22Rv1 (cell line): ENCODE measurements around the gene SORBS1.

Experiments used
- ZFX ChIP-seq: fragments of 450-650 bp; IDR thresholded peaks from 2 replicates; pipeline ENCODE4 v1.6.1; 2017; ENCODE audit warnings: antibody characterized with exemption, borderline replicate concordance
- TF ChIP-seq, protein P1 (sequence below): fragments of 450-650 bp; IDR thresholded peaks from 2 replicates; pipeline ENCODE4 v1.5.1; 2017; ENCODE audit warnings: mild to moderate bottlenecking

DNA sequence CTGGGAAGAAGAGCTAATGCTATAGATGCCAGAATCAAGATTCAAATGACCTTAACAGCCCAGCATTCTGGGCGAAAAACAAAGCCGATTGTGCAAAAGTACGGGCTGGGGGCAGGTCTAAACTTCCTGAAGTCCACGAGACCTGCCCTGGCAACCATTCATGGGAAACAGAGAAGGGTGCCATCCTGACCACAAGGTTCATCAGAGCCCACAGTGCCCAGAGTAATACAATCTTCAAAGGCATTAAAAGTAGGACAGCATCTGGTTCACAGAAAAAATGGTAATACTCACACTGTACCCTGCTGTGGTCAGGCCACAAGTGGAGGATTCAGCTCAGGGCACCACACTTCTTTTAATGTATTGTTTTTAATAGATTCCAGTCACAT lies 36.1 kb downstream of the SORBS1 start:
- TF ChIP-seq, protein P1, sequence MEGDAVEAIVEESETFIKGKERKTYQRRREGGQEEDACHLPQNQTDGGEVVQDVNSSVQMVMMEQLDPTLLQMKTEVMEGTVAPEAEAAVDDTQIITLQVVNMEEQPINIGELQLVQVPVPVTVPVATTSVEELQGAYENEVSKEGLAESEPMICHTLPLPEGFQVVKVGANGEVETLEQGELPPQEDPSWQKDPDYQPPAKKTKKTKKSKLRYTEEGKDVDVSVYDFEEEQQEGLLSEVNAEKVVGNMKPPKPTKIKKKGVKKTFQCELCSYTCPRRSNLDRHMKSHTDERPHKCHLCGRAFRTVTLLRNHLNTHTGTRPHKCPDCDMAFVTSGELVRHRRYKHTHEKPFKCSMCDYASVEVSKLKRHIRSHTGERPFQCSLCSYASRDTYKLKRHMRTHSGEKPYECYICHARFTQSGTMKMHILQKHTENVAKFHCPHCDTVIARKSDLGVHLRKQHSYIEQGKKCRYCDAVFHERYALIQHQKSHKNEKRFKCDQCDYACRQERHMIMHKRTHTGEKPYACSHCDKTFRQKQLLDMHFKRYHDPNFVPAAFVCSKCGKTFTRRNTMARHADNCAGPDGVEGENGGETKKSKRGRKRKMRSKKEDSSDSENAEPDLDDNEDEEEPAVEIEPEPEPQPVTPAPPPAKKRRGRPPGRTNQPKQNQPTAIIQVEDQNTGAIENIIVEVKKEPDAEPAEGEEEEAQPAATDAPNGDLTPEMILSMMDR = no peak
- no peak for TF ChIP-seq ZFX
